ENCODE data around the gene PRKAG2.
"Not testable (repeated sequence)": the region's sequence is repeated elsewhere in the genome, so short reads cannot be mapped to it uniquely, and the experiment has no call there.

Gene PRKAG2

GRCh38 chr7:151801291-151801690, 75.6 kb downstream of the PRKAG2 start:
- H3K36me3 ChIP-seq (ENCODE audit: control insufficient read depth, insufficient read depth, low read length, severe bottlenecking) = no peaks in the 10 kb centered on the region
- H3K4me1 ChIP-seq (ENCODE audit: control insufficient read depth, insufficient read depth, low read length) = peaks cover 19% of the 10 kb centered on the region
- peaks cover 10% of the 10 kb centered on the region for H3K27me3 ChIP-seq (replicated peaks; ENCODE audit: control insufficient read depth, insufficient read depth, low read length)
- H3K4me3 ChIP-seq (ENCODE audit: low read length) = no peak overlapping the region
- H3K9me3 ChIP-seq (ENCODE audit: control insufficient read depth, low read length) = peaks cover 5% of the 10 kb centered on the region
- no peak for DNase-seq (ENCODE audit: low read depth)
- H3K9ac ChIP-seq (ENCODE audit: low read length) = no peak overlapping the region

DNA sequence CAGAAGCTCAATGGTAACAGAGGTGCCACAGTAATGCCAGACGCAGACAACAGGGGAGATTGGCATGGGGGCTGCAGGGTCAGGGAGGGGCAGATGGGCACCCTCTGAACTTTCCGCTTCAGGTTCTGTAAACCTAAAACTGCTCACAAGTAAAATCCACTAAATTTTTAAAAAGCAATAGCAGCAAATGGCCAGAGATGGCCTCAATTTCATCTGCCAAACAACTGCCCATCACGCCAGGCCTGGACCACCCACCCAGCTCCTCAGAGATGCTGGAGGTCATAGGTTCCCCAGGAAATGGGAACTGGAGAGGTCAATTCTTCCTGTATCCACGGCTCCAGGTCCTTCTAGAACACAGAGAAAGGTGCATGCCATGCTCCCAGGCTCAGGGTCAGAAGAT, 76.1 kb downstream of the PRKAG2 start:
- peaks cover 5% of the 10 kb centered on the region for H3K9me3 ChIP-seq (ENCODE audit: control insufficient read depth, low read length)
- H3K9ac ChIP-seq (ENCODE audit: low read length) = no peak overlapping the region
- no peaks in the 10 kb centered on the region for H3K36me3 ChIP-seq (ENCODE audit: control insufficient read depth, insufficient read depth, low read length, severe bottlenecking)
- DNase-seq (ENCODE audit: low read depth) = no peak
- H3K4me3 ChIP-seq (ENCODE audit: low read length) = no peak overlapping the region
- H3K27me3 ChIP-seq (replicated peaks; ENCODE audit: control insufficient read depth, insufficient read depth, low read length) = peaks cover 9% of the 10 kb centered on the region
- peaks cover 23% of the 10 kb centered on the region for H3K4me1 ChIP-seq (ENCODE audit: control insufficient read depth, insufficient read depth, low read length)

- Histone ChIP-seq H3K27me3 (replicated peaks; ENCODE audit: control insufficient read depth, insufficient read depth, low read length) (peaks cover 9% of the 10 kb centered on the region), H3K36me3 (ENCODE audit: control insufficient read depth, insufficient read depth, low read length, severe bottlenecking) (no peaks in the 10 kb centered on the region), H3K4me1 (ENCODE audit: control insufficient read depth, insufficient read depth, low read length) (peaks cover 23% of the 10 kb centered on the region), H3K4me3 (ENCODE audit: low read length) (no peak overlapping the region), H3K9me3 (ENCODE audit: control insufficient read depth, low read length) (peaks cover 5% of the 10 kb centered on the region), H3K9ac (ENCODE audit: low read length) (no peak overlapping the region)
- DNase-seq (ENCODE audit: low read depth) = no peak
These were observed 76.5 kb downstream of the PRKAG2 start for GRCh38 chr7:151800391-151800790.

DNA sequence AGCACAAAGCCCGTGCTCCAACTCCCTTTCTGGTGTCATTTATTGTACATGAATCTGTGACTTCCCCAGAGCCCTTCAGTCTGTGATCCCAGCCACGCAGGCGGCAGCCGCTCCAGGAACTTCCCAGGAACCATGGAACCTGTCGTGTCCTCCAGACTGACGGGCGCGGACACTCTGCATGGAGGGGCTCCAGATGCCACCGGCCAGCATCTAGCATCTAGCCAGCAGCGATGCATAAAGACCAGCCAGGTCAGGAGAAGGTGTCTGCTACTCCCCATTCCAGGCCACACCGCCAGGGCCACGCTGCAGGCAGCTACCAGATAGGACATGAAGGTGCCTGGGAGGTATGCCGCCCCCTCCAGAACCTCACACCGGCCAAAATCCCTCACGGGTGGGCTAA, 77.4 kb downstream of the PRKAG2 start:
- Histone ChIP-seq H3K4me3 (ENCODE audit: low read length) (no peak overlapping the region), H3K9me3 (ENCODE audit: control insufficient read depth, low read length) (no peaks in the 10 kb centered on the region), H3K36me3 (ENCODE audit: control insufficient read depth, insufficient read depth, low read length, severe bottlenecking) (no peaks in the 10 kb centered on the region), H3K27me3 (replicated peaks; ENCODE audit: control insufficient read depth, insufficient read depth, low read length) (peaks cover 6% of the 10 kb centered on the region), H3K9ac (ENCODE audit: low read length) (no peak overlapping the region), H3K4me1 (ENCODE audit: control insufficient read depth, insufficient read depth, low read length) (peaks cover 23% of the 10 kb centered on the region)
- DNase-seq (ENCODE audit: low read depth) = no peak

GRCh38 chr7:151798851-151799448, 78.0 kb downstream of the PRKAG2 start:
- no peak overlapping the region for H3K4me3 ChIP-seq (ENCODE audit: low read length)
- H3K4me1 ChIP-seq (ENCODE audit: control insufficient read depth, insufficient read depth, low read length) = peaks cover 25% of the 10 kb centered on the region
- no peak overlapping the region for H3K9ac ChIP-seq (ENCODE audit: low read length)
- H3K36me3 ChIP-seq (ENCODE audit: control insufficient read depth, insufficient read depth, low read length, severe bottlenecking) = no peaks in the 10 kb centered on the region
- no peak for DNase-seq (ENCODE audit: low read depth)
- H3K9me3 ChIP-seq (ENCODE audit: control insufficient read depth, low read length) = no peaks in the 10 kb centered on the region
- H3K27me3 ChIP-seq (replicated peaks; ENCODE audit: control insufficient read depth, insufficient read depth, low read length) = peaks cover under 1% of the 10 kb centered on the region

GRCh38 chr7:151797667-151798307, 79.1 kb downstream of the PRKAG2 start:
- peak; percentile 94 for DNase-seq (ENCODE audit: low read depth)
- Histone ChIP-seq H3K4me3 (ENCODE audit: low read length) (peak overlapping the region; percentile 16), H3K9ac (ENCODE audit: low read length) (peak overlapping the region; percentile 61), H3K4me1 (ENCODE audit: control insufficient read depth, insufficient read depth, low read length) (peaks cover 30% of the 10 kb centered on the region)
- H3K27me3 ChIP-seq (replicated peaks; ENCODE audit: control insufficient read depth, insufficient read depth, low read length); H3K9me3 ChIP-seq (ENCODE audit: control insufficient read depth, low read length); H3K36me3 ChIP-seq (ENCODE audit: control insufficient read depth, insufficient read depth, low read length, severe bottlenecking): not testable (repeated sequence)

- Histone ChIP-seq H3K4me3 (ENCODE audit: low read length) (peak overlapping the region; percentile 16), H3K9ac (ENCODE audit: low read length) (peak overlapping the region; percentile 61), H3K36me3 (ENCODE audit: control insufficient read depth, insufficient read depth, low read length, severe bottlenecking) (no peaks in the 10 kb centered on the region), H3K27me3 (replicated peaks; ENCODE audit: control insufficient read depth, insufficient read depth, low read length) (no peaks in the 10 kb centered on the region), H3K4me1 (ENCODE audit: control insufficient read depth, insufficient read depth, low read length) (peaks cover 30% of the 10 kb centered on the region), H3K9me3 (ENCODE audit: control insufficient read depth, low read length) (no peaks in the 10 kb centered on the region)
- DNase-seq (ENCODE audit: low read depth) = no peak
These were observed 79.9 kb downstream of the PRKAG2 start for GRCh38 chr7:151796871-151797537.

GRCh38 chr7:151796091-151796870, 80.6 kb downstream of the PRKAG2 start:
- Histone ChIP-seq H3K36me3 (ENCODE audit: control insufficient read depth, insufficient read depth, low read length, severe bottlenecking) (no peaks in the 10 kb centered on the region), H3K27me3 (replicated peaks; ENCODE audit: control insufficient read depth, insufficient read depth, low read length) (no peaks in the 10 kb centered on the region), H3K9me3 (ENCODE audit: control insufficient read depth, low read length) (no peaks in the 10 kb centered on the region), H3K4me3 (ENCODE audit: low read length) (no peak overlapping the region), H3K4me1 (ENCODE audit: control insufficient read depth, insufficient read depth, low read length) (peaks cover 30% of the 10 kb centered on the region), H3K9ac (ENCODE audit: low read length) (no peak overlapping the region)
- DNase-seq (ENCODE audit: low read depth) = no peak

GRCh38 chr7:151795168-151795811, 81.6 kb downstream of the PRKAG2 start:
- Histone ChIP-seq H3K4me1 (ENCODE audit: control insufficient read depth, insufficient read depth, low read length) (peaks cover 30% of the 10 kb centered on the region), H3K27me3 (replicated peaks; ENCODE audit: control insufficient read depth, insufficient read depth, low read length) (no peaks in the 10 kb centered on the region), H3K9ac (ENCODE audit: low read length) (no peak overlapping the region), H3K4me3 (ENCODE audit: low read length) (no peak overlapping the region), H3K9me3 (ENCODE audit: control insufficient read depth, low read length) (no peaks in the 10 kb centered on the region), H3K36me3 (ENCODE audit: control insufficient read depth, insufficient read depth, low read length, severe bottlenecking) (no peaks in the 10 kb centered on the region)
- DNase-seq (ENCODE audit: low read depth) = no peak

- DNase-seq (ENCODE audit: low read depth) = peak; percentile 30
- peaks cover 30% of the 10 kb centered on the region for H3K4me1 ChIP-seq (ENCODE audit: control insufficient read depth, insufficient read depth, low read length)
These were observed 82.3 kb downstream of the PRKAG2 start for GRCh38 chr7:151794508-151795167.

More at GRCh38 chr7:151794508-151795167, 82.3 kb downstream of the PRKAG2 start:
- Histone ChIP-seq H3K9me3 (ENCODE audit: control insufficient read depth, low read length) (no peaks in the 10 kb centered on the region), H3K27me3 (replicated peaks; ENCODE audit: control insufficient read depth, insufficient read depth, low read length) (no peaks in the 10 kb centered on the region), H3K36me3 (ENCODE audit: control insufficient read depth, insufficient read depth, low read length, severe bottlenecking) (no peaks in the 10 kb centered on the region), H3K9ac (ENCODE audit: low read length) (no peak overlapping the region), H3K4me3 (ENCODE audit: low read length) (no peak overlapping the region)
